ENCODE data around the gene LRRC1. TPM values are rescaled to one million over a fixed set of nuclear protein-coding genes. Genes with fewer than 3 reads are reported as not detected.

Gene LRRC1
- total and polyA plus RNA-seq, 2 donors (not counting 3 experiments of a cell fraction or from before 2014, with no cell fraction given): 5.6 to 11.7 TPM

- POLR2A ChIA-PET: no interaction called here
- no peak for DNase-seq (ENCODE audit: low read depth, low spot score)
- no peaks in the 10 kb centered on the region for H3K27me3 ChIP-seq (ENCODE audit: control insufficient read depth in 2 of 2, insufficient read depth in 2 of 2, low read length in 2 of 2)
- TF ChIP-seq POLR2AphosphoS5 (IDR thresholded peaks at IDR 0.05; ENCODE audit: insufficient read depth, low read depth, low read length) (no peak), JUN (IDR thresholded peaks at IDR 0.05; ENCODE audit: borderline replicate concordance, insufficient read depth, insufficient read length, low read depth) (no peak), MAX (IDR thresholded peaks at IDR 0.05; ENCODE audit: insufficient read depth, insufficient read length) (no peak), CTCF (IDR thresholded peaks at IDR 0.05; ENCODE audit: extremely low read depth in 1 of 2, insufficient read depth in 1 of 2, low read depth in 1 of 2, low read length in 2 of 2) (no peak), GATA2 (IDR thresholded peaks at IDR 0.05; ENCODE audit: insufficient read depth, insufficient read length, low read depth, low read length) (no peak), FOS (IDR thresholded peaks at IDR 0.05; ENCODE audit: borderline replicate concordance, insufficient read depth, low read length) (no peak), MYC (IDR thresholded peaks at IDR 0.05; ENCODE audit: low read depth, low read length) (no peak), POLR2A (IDR thresholded peaks at IDR 0.05; ENCODE audit: low read depth, low read length) (no peak), EZH2 (IDR thresholded peaks at IDR 0.05; ENCODE audit: borderline replicate concordance, low read depth, low read length, severe bottlenecking) (no peak)
- H3K4me2 ChIP-seq (ENCODE audit: insufficient read depth, low read length): no peak overlapping the region
- no peaks in the 10 kb centered on the region for H3K79me2 ChIP-seq (ENCODE audit: control insufficient read depth, insufficient read depth, low read length)
- BruUV-seq (replicated peaks): no TSS peak
- H3K4me3 ChIP-seq (replicated peaks in 1 of 3; ENCODE audit: insufficient read depth in 1 of 3, low read depth in 1 of 3, low read length in 3 of 3): no peak overlapping the region
- H3K4me1 ChIP-seq (ENCODE audit: control insufficient read depth, extremely low read depth, insufficient read depth, low read length): peaks cover 8% of the 10 kb centered on the region
- H3K9me1 ChIP-seq (replicated peaks; ENCODE audit: control insufficient read depth, extremely low read depth, insufficient read depth, low read length): no peaks in the 10 kb centered on the region
- dilution Hi-C loops (cut with MboI; ENCODE audit: extremely low pct_ligation_motif_present, low sequenced_read_pairs) (no loop called here), intact Hi-C loops (cut with micrococcal nuclease) (loop anchor here (5.0 kb wide), 1 partner anchor 83 kb away; no protein-coding TSS in a partner anchor)
- CTCF ChIA-PET: interaction anchor here (1.2 kb wide), 1 partner anchor 13 kb away, joined by 4 read pairs; no protein-coding TSS in a partner anchor
- no peak for FAIRE-seq
- no peak overlapping the region for H2AFZ ChIP-seq (ENCODE audit: low read depth, low read length)
- H3K9me3 ChIP-seq (replicated peaks; ENCODE audit: control insufficient read depth, insufficient read depth, low read length): no peaks in the 10 kb centered on the region
- H3K27ac ChIP-seq (ENCODE audit: insufficient read depth, low read depth, low read length): no peak overlapping the region
- H4K20me1 ChIP-seq (replicated peaks; ENCODE audit: control insufficient read depth, extremely low read depth, insufficient read depth, low read length): no peaks in the 10 kb centered on the region
- H3K9ac ChIP-seq (replicated peaks; ENCODE audit: extremely low read depth, insufficient read depth, low read length): no peak overlapping the region
- H3K36me3 ChIP-seq (ENCODE audit: control insufficient read depth in 2 of 2, extremely low read depth in 1 of 2, insufficient read depth in 2 of 2, low read length in 2 of 2): no peaks in the 10 kb centered on the region
Observed at GRCh38 chr6:53873922-53874321, 79.1 kb downstream of the LRRC1 start.
